NCI-H2196 treated with DMSO at 0.1 percent for 48 hours (cell line): Measurements from ENCODE around the gene CCDC12.

Experiments used
- DNase-seq: peaks from one replicate; lab custom pipeline; 2025; ENCODE audit not compliant: unreplicated experiment; lab: John Stamatoyannopoulos, UW

CCDC12 gene

GRCh38 chr3:47007482-47008233, 31.1 kb upstream of the CCDC12 start:
- no peak for DNase-seq

- no peak for DNase-seq
Measured at GRCh38 chr3:47007001-47007400, 30.5 kb upstream of the CCDC12 start.

GRCh38 chr3:47006145-47006651, 29.7 kb upstream of the CCDC12 start:
- no peak for DNase-seq

GRCh38 chr3:47005212-47006144, 28.9 kb upstream of the CCDC12 start:
- no peak for DNase-seq

GRCh38 chr3:47004369-47005211, 28.0 kb upstream of the CCDC12 start:
- no peak for DNase-seq

GRCh38 chr3:47003461-47004368, 27.2 kb upstream of the CCDC12 start:
- DNase-seq: no peak

GRCh38 chr3:47003056-47003410, 26.5 kb upstream of the CCDC12 start:
- DNase-seq: no peak

GRCh38 chr3:47002171-47003055, 25.9 kb upstream of the CCDC12 start:
- no peak for DNase-seq

- no peak for DNase-seq
Measured at GRCh38 chr3:47001731-47002170, 25.2 kb upstream of the CCDC12 start.

GRCh38 chr3:47000922-47001730, 24.6 kb upstream of the CCDC12 start:
- no peak for DNase-seq

GRCh38 chr3:47000198-47000815, 23.8 kb upstream of the CCDC12 start:
- DNase-seq: no peak

GRCh38 chr3:46999516-47000197, 23.1 kb upstream of the CCDC12 start:
- no peak for DNase-seq

- no peak for DNase-seq
Measured at GRCh38 chr3:46998852-46999515, 22.4 kb upstream of the CCDC12 start.

GRCh38 chr3:46998121-46998851, 21.7 kb upstream of the CCDC12 start:
- no peak for DNase-seq

- DNase-seq: no peak
Measured at GRCh38 chr3:46997453-46998091, 21.0 kb upstream of the CCDC12 start.
